GM18858 (cell line): Measurements from ENCODE around the gene ABCG8.

ENCODE experiments used
- ATAC-seq: cut with Tn5 transposase; IDR thresholded peaks from one replicate; pipeline ENCODE4 v1.9.1; 2021; ENCODE audit not compliant: unreplicated experiment

The ABCG8 gene

DNA sequence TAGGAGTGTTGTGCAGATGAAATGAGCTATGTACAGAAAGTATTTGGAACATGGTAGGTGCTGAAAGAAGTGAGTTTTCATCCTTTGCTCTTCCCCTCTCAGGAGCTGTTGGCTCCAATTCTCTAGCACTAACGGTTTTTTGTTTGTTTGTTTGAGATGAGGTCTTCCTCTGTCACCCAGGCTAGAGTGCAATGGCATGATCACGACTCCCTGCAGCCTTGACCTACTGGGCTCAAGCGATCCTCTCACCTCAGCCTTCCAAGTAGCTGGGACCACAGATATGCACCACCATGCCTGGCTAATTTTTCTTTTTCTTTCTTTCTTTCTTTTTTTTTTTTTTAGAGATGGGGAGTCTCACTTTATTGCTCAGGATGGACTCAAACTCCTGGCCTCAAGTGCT is 12.9 kb upstream of the ABCG8 start:
- no peak for ATAC-seq

- ATAC-seq = no peak
Observed at GRCh38 chr2:43826305-43827250, 12.2 kb upstream of the ABCG8 start.

DNA sequence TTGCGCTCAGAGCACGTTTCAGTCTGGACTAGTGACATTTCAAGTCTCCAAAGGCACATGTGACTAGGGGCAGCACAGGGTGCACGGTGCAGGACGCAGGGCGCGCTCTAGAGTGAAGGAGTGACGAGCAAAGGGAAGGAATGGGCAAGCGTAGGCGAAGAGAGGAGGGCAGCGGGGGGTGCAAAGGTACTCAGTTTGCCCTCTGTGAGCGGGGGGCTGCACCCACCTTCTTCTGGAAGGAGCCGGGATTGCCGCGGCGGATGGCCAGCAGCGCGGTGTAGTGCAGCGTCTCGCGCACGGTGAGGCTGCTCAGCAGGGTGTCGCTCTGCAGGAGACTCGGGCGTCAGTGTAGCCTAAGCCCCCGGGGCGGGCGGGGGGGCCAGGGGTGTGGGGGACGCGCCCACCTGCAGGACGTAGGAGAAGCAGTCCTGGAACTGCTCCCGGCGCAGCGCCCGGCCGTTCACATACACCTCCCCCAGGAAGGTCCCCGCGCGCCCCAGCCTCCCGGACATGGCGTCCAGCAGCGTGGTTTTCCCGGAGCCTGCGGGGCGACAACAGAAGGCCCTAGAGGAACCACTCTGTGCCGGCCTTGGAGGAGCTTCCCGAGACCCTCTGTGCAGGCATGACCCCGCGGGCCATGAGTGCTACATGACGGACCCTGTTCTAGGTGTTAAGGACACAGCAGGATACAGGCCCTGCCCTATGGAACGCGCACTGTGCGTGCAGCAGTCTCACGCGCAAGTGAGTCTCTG is 7.1 kb upstream of the ABCG8 start:
- ATAC-seq = no peak

GRCh38 chr2:43832457-43832856 is 6.3 kb upstream of the ABCG8 start:
- ATAC-seq = no peak

- ATAC-seq = no peak
Observed at GRCh38 chr2:43837033-43837432, 1.7 kb upstream of the ABCG8 start.

GRCh38 chr2:43837831-43838559 is 776 bp upstream of the ABCG8 start:
- no peak for ATAC-seq

DNA sequence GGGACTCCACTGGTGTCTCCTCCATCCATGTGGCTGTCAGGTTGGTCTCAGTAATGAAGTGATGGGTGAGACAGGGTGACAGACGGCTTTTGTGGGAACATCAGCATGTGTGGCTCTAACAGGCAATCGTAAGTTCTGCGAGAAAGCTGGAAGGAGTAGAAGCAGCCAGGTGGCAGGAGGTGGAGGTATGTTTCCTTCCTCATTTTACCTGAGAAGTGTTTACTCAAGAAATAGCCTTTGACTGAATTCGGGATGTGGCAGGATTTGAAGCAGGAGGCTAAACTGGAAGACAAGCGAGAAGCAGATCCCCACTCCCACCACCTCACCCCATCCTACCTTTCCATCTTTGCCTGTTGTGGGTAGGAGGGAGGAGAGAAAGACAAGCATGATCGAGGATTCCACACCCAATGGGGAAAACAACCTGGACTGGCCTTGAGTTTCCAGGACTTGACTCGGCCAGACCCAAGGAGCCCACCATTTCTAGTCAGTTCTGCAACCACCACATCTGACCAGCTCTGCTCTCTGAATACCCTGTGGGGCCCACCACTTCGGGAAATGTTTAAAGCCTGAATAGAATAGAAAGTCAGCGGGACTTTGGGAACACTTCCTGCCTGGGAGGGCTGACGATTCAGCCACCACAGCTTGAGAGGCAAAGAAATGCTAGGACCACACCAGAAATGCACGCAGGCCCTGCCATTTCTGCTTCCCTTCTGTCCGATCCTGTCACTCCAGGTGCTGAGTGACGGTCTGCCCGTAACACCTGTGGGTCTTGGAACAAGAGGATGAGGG is 1.2 kb downstream of the ABCG8 start:
- ATAC-seq = no peak

GRCh38 chr2:43840965-43841364 is 2.2 kb downstream of the ABCG8 start:
- no peak for ATAC-seq

DNA sequence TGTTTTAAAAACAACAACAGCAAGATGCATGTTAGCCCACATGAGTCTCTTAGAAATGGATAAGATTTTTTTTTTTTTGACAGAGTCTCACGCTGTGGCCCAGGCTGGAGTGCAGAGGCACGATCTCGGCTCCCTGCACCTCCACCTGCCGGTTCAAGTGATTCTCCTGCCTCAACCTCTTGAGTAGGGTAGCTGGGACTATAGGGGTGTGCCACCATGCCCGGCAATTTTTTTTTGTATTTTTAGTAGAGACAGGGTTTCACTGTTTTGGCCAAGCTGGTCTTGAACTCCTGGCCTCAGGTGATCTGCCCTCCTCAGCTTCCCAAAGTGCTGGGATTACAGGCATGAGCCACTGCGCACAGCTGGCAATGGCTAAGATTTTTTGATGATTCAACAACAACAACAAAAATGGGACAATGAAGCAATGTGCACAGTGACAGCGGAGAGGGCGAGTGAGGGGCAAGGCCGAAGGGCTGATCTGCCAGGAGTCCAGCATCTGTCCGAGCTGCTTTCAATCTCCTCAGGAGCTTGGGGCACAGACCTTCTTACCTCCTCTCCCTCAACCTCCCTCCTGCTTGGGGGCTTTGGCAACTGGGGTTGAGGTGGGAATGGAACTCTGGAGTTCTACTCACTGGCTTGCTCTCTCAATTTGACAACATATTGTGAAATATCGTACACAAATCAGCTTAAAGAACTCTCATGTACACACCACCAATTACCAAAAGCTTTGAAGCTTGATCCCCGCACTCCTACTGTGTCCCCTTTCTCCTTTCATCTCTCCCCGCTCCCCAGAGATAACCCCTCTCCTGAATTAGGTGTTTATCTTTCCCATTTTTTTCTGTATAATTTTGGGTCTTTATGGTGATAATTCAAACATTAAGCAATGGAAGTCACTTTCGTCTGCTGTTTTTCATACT is 3.4 kb downstream of the ABCG8 start:
- no peak for ATAC-seq

- no peak for ATAC-seq
Observed at GRCh38 chr2:43842866-43843226, 4.1 kb downstream of the ABCG8 start.

DNA sequence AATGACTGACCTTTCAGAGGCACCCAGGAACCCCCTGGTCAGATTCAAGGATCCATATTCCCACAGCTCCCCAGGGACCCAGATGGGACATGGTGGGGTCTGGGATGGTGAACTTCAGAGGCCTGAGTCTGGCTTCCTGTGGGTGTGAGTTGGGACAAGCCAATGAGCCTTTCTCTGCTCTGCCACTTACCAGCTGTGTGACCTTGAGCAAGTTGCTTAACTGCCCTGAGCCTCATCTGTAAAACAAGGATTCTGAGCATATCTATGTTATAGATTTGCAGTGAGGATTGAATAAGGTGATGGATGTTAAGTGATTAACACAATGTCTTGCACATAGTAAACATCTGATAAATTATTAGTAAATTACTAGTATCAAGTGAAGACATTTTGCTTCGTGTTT is 6.4 kb downstream of the ABCG8 start:
- no peak for ATAC-seq

- no peak for ATAC-seq
Observed at GRCh38 chr2:43846140-43846793, 7.5 kb downstream of the ABCG8 start.

- ATAC-seq = no peak
Observed at GRCh38 chr2:43848214-43848613, 9.4 kb downstream of the ABCG8 start.

GRCh38 chr2:43851011-43851980 is 12.5 kb downstream of the ABCG8 start:
- ATAC-seq = no peak

DNA sequence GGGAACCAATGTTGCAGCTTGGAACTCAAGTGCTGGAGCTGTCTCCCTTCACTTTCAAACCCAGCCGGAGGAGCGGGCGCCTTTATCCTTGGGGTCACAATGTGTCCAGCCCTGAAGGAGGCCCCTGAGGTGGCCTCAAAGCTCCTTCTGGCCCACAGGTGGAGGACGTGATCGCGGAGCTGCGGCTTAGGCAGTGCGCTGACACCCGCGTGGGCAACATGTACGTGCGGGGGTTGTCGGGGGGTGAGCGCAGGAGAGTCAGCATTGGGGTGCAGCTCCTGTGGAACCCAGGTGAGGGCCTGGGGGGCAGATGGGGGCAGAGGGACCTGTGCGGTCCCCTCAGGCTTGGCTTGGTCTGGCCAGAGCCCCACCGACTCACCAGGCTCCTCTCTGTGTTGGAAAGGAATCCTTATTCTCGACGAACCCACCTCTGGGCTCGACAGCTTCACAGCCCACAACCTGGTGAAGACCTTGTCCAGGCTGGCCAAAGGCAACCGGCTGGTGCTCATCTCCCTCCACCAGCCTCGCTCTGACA is 13.5 kb downstream of the ABCG8 start:
- no peak for ATAC-seq

DNA sequence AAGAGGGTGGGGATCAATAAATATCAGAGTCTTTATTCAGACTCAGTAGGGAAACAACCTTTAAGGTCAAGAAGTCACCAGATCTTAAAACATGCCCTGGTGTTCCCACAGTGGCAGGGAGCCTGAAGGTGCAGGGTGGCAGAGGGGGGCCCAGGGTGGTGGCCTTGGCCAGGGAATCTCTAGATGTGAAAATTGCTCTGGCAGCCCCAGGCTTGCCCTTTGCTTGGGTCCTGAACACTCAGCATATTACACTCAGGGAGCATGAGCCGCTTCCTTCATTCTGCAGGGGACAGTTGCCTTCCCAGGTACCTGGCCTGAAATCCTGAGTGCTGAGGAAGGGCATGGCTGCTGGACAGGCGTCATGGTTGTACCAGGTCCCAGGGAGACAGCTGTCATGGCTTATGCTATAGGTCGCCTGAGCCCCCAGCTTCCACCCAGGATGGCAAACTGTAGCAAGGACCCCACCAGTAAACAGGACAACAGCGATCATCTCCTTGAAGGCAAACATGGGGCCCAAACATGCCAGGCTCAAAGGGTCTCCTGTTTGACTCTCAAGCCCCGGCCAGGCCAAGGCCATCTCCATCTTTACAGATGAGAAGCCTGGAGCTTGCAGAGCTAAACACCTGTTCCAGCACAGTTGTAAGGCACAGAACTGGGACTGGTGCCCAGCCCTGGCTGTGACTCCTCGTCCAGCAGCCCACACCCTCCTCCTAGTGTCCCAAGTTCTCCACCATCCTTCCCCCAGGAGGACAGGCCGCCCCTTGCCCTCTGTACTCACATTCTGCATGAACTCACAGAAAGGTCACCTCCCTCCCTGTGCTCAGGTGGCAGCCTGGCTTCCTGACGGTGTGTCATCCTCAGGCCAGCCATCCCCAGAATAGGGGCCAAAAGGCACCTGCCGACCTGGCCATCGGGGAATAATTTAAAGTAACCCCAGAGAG is 14.6 kb downstream of the ABCG8 start:
- ATAC-seq = no peak

DNA sequence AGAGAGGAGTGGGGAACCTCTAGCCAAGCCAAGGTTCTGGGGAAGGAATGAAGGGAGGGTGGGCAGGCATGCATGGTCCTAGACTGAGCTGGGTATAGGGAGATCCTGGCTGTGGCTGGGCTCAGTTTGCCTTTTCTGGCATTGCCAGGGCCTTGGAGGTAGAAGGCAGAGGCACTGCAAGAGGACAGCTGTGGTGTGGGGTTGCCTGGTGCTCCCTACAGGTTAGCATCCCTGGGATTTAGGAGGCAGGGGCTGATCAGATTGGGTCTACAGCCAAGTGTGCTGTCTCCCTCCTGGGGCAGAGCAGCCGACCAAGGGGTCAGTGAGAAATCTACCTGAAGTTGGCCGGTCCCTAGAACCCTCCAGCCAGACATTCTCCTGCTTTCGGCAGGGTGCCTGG is 15.9 kb downstream of the ABCG8 start:
- no peak for ATAC-seq
